GM15510 (cell line): ENCODE measurements around the gene B3GNT4.

Experiments
- POLR2A ChIP-seq: IDR thresholded peaks from 3 replicates; pipeline ENCODE4 v1.6.1; 2011; ENCODE audit warnings: borderline replicate concordance; ENCODE audit not compliant: insufficient read length; ENCODE audit errors: extremely low read depth

The B3GNT4 gene

GRCh38 chr12:122200541-122201175, 2.9 kb upstream of the B3GNT4 start:
- no peak for TF ChIP-seq POLR2A

- TF ChIP-seq POLR2A: no peak
Observed at GRCh38 chr12:122201381-122201780, 2.1 kb upstream of the B3GNT4 start.

GRCh38 chr12:122202017-122202416, 1.5 kb upstream of the B3GNT4 start:
- TF ChIP-seq POLR2A: no peak

- TF ChIP-seq POLR2A: no peak
Observed at GRCh38 chr12:122204167-122205052, 901 bp downstream of the B3GNT4 start.

GRCh38 chr12:122205053-122205925, 1.8 kb downstream of the B3GNT4 start:
- no peak for TF ChIP-seq POLR2A

- no peak for TF ChIP-seq POLR2A
Observed at GRCh38 chr12:122206111-122206881, 2.8 kb downstream of the B3GNT4 start.

- no peak for TF ChIP-seq POLR2A
Observed at GRCh38 chr12:122206976-122207375, 3.5 kb downstream of the B3GNT4 start.

GRCh38 chr12:122207391-122207790, 3.9 kb downstream of the B3GNT4 start:
- no peak for TF ChIP-seq POLR2A

- no peak for TF ChIP-seq POLR2A
Observed at GRCh38 chr12:122208073-122208820, 4.7 kb downstream of the B3GNT4 start.

- TF ChIP-seq POLR2A: no peak
Observed at GRCh38 chr12:122215771-122216170, 12.3 kb downstream of the B3GNT4 start.

GRCh38 chr12:122216445-122216844, 12.9 kb downstream of the B3GNT4 start:
- no peak for TF ChIP-seq POLR2A

GRCh38 chr12:122225683-122226365, 22.3 kb downstream of the B3GNT4 start, which contains the start of gene DIABLO:
Gene DIABLO, minus strand, starts transcription at chr12:122226052. Its CDS starts 38 bp downstream, at chr12:122226014.
- TF ChIP-seq POLR2A: peak; percentile 97
